Measurements from ENCODE around the gene PCNX1.

GRCh38 chr14:71076462-71077092 lies 169.3 kb downstream of the PCNX1 start:
- TF ChIP-seq CTCF (IDR thresholded peaks at IDR 0.05; ENCODE audit: poor library complexity) (no peak), EZH2phosphoT487 (IDR thresholded peaks at IDR 0.05; ENCODE audit: low read depth, severe bottlenecking, unreplicated experiment) (no peak)

All from hepatocyte (in vitro differentiated cells).